Ovary (tissue), 3 donors: ENCODE results near the gene RACGAP1.

Experiments
- EP300 ChIP-seq: sonication (generic); formaldehyde crosslinking; IDR thresholded peaks from one replicate; pipeline ENCODE4 v1.6.1; 2017; ENCODE audit warnings: antibody characterized with exemption
- POLR2A ChIP-seq: fragments of 450-650 bp; IDR thresholded peaks from one replicate; pipeline ENCODE4 v1.6.1; 2017; ENCODE audit warnings: antibody characterized with exemption, mild to moderate bottlenecking, moderate library complexity
- TF ChIP-seq, protein P1 (sequence below), 3 donors: fragments of 450-650 bp in 2 of 3; fragments of 200-600 bp in 1 of 3; IDR thresholded peaks; one replicate each; pipeline versions ENCODE4 v1.5.1 to v1.8.0; 2016 to 2022; ENCODE audit warnings: antibody characterized with exemption in 3 of 3, mild to moderate bottlenecking in 1 of 3
- donor health status: DM: no; HTN: no; CAD: no.

DNA sequence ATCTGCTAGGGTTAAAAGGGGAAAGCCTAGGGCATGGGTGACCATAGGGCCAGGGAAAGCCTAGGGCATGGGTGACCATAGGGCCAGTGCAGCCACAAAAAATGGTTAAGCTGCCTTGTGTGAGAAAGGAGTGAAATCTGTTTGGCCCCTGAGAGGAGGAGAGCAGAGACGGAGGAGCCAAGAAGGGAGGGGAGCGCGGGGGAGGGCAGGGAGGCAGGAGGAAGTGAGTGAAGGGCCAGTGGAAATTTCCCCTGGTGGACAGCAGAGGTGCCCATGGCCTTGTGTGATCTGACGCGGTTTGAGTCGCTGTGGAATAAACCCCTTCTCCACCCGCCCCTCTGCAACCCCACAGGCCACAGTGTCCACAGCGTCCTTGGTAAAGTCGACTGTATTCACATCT is 53.2 kb downstream of the RACGAP1 start:
- TF ChIP-seq, protein P1, sequence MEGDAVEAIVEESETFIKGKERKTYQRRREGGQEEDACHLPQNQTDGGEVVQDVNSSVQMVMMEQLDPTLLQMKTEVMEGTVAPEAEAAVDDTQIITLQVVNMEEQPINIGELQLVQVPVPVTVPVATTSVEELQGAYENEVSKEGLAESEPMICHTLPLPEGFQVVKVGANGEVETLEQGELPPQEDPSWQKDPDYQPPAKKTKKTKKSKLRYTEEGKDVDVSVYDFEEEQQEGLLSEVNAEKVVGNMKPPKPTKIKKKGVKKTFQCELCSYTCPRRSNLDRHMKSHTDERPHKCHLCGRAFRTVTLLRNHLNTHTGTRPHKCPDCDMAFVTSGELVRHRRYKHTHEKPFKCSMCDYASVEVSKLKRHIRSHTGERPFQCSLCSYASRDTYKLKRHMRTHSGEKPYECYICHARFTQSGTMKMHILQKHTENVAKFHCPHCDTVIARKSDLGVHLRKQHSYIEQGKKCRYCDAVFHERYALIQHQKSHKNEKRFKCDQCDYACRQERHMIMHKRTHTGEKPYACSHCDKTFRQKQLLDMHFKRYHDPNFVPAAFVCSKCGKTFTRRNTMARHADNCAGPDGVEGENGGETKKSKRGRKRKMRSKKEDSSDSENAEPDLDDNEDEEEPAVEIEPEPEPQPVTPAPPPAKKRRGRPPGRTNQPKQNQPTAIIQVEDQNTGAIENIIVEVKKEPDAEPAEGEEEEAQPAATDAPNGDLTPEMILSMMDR (IDR thresholded peaks at IDR 0.05) = no peak
- TF ChIP-seq POLR2A (no peak), EP300 (no peak)
